Fibroblast of mammary gland (primary cell): ENCODE results near the gene APLP2.
A peak's percentile ranks its signal among the peaks of the same experiment; 100 is the strongest.
"Not testable (repeated sequence)": the region's sequence is repeated elsewhere in the genome, so short reads cannot be mapped to it uniquely, and the experiment has no call there.

Source experiments
- DNase-seq: peaks from one replicate; pipeline ENCODE4 v3.0.0-alpha.2; 2010; ENCODE audit warnings: low read depth
- H3K4me3 ChIP-seq: 2 replicates; pipeline ENCODE4 v1.5.1; 2011; ENCODE audit warnings: low read depth, mild to moderate bottlenecking, low read length, moderate library complexity; ENCODE audit not compliant: control insufficient read depth
- TF ChIP-seq, protein P1 (sequence below): conservative IDR thresholded peaks from 2 replicates; pipeline ENCODE4 v1.5.1; 2011; ENCODE audit warnings: low read depth, low read length, inconsistent platforms; ENCODE audit not compliant: control insufficient read depth, insufficient read depth

The APLP2 gene

GRCh38 chr11:130100381-130101095, 30.8 kb downstream of the APLP2 start:
- TF ChIP-seq, protein P1, sequence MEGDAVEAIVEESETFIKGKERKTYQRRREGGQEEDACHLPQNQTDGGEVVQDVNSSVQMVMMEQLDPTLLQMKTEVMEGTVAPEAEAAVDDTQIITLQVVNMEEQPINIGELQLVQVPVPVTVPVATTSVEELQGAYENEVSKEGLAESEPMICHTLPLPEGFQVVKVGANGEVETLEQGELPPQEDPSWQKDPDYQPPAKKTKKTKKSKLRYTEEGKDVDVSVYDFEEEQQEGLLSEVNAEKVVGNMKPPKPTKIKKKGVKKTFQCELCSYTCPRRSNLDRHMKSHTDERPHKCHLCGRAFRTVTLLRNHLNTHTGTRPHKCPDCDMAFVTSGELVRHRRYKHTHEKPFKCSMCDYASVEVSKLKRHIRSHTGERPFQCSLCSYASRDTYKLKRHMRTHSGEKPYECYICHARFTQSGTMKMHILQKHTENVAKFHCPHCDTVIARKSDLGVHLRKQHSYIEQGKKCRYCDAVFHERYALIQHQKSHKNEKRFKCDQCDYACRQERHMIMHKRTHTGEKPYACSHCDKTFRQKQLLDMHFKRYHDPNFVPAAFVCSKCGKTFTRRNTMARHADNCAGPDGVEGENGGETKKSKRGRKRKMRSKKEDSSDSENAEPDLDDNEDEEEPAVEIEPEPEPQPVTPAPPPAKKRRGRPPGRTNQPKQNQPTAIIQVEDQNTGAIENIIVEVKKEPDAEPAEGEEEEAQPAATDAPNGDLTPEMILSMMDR = no peak
- no peak for DNase-seq

GRCh38 chr11:130101661-130102060, 32.0 kb downstream of the APLP2 start:
- DNase-seq = peak; percentile 12
- TF ChIP-seq, protein P1 = no peak
- H3K4me3 ChIP-seq = no peak overlapping the region

More at GRCh38 chr11:130100381-130101095, 30.8 kb downstream of the APLP2 start:
- no peak overlapping the region for H3K4me3 ChIP-seq

DNA sequence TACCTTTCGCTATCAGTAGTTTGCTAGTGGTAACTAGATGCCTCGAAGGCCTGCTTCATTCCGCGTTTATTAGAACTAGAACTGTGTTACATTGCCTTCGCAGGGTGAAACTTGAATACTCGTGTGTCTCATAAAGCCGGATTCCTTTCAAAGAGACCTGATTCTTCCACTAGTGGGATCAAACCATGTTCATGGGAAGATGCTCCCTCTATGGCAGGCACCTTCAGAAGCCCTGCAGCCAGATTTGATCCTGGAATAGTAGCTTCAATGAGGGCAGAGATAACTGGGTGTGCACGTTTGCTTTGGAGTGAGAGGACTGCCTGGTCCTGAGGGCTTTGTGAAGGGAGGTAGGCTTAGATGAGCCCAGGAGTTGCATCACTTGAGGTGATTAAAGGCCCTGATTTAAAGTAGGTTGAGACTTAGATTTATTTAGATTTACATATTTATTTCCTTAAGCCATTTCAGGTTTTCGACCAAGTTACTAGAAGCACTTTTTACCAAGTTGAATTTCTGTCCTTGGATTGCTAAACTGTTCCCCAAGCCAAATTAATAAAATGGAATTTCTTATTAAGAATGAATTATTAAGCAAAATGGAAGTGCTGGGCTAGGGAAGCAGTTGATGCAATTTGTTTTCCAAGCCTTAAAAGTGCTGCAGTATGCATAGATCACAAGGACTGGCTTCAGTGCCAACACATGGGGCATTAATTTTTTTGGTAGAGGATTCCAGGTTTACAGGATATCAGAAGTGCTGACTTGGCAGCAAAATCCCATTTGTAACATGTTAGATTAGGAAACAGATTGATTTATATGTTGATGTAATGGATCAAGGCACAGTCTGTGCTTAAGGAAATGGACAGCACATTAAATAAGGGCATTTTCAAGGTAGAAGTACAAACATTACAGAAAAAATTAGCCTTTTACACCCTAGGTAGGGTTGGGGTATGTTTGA, 32.9 kb downstream of the APLP2 start:
- TF ChIP-seq, protein P1 = no peak
- H3K4me3 ChIP-seq = no peak overlapping the region
- peak; percentile 60 for DNase-seq

DNA sequence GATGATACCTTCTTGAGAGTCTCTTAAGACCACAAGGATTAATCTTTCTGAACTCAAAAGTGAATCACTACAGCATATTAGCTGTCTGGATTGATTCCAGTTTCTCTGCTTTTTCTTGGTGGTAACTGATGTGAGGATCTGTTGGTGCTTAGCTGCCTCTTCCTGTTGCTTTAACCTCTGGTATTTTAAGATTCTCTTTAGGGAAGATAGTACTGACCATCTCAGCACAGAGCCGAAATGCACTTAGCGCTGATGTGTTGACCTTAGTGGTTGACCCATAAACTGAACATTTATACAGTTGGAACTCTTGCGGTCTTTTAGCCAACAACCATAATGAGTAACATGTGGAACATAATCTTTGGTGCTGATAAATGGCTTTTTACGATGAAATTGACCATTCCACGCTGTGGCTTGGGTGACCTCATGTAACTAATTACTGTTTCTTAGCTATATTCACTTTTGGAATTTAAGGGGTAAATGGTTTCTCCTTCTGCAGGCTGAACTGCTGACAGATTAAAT, 33.7 kb downstream of the APLP2 start:
- no peak overlapping the region for H3K4me3 ChIP-seq
- TF ChIP-seq, protein P1 = no peak
- DNase-seq = peak; percentile 100

DNA sequence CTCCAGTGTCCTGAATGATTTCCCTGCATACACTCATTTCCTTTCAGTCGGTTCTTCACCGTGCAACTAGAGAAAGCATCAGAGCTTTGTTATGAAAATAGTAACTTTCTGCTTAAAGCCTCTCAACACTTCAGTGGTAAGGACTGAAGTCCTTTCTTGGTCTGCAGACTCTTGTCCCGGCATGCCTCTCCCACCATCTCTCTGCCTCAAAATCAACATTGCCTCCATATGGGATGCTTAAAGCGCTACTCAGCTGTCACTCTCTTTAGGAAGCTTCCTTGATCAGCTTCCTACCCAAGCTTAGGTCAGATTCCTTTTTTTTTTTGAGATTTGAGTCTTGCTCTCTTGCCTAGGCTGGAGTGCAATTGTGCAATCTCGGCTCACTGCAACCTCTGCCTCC, 36.7 kb downstream of the APLP2 start:
- H3K4me3 ChIP-seq = no peak overlapping the region
- TF ChIP-seq, protein P1 = no peak
- DNase-seq = no peak

DNA sequence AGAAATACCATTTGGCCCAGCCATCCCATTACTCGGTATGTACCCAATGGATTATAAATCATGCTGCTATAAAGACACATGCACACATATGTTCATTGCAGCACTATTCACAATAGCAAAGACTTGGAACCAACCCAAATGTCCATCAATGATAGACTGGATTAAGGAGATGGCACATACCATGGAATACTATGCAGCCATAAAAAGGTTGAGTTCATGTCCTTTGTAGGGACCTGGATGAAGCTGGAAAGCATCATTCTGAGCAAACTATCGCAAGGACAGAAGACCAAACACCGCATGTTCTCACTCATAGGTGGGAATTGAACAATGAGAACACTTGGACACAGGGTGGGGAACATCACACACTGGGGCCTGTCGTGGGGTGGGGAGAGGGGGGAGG, 39.0 kb downstream of the APLP2 start:
- not testable (repeated sequence) for DNase-seq, H3K4me3 ChIP-seq

DNA sequence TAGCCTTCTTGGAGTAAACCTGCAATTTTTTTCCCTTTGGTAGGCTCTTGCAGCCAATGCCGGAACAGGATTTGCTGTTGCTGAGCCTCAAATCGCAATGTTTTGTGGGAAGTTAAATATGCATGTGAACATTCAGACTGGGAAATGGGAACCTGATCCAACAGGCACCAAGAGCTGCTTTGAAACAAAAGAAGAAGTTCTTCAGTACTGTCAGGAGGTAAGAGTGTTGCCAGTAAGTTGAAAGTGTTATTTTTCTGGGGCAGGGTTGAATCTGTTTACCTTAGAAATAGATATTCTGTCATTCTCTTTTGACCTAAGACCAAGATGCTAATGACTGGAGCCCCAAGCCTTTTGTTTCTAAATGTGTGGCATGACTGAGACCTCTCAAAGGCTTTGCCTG, 39.7 kb downstream of the APLP2 start:
- no peak for DNase-seq
- no peak overlapping the region for H3K4me3 ChIP-seq
- TF ChIP-seq, protein P1 = no peak
